ENCODE data around the gene NEK1. TPM values are rescaled to one million over a fixed set of nuclear protein-coding genes. Genes with fewer than 3 reads are reported as not detected.

Gene NEK1
- polyA plus RNA-seq, 1 donor (not counting 4 experiments of a cell fraction or from before 2014, with no cell fraction given), result 7.8 TPM

DNA sequence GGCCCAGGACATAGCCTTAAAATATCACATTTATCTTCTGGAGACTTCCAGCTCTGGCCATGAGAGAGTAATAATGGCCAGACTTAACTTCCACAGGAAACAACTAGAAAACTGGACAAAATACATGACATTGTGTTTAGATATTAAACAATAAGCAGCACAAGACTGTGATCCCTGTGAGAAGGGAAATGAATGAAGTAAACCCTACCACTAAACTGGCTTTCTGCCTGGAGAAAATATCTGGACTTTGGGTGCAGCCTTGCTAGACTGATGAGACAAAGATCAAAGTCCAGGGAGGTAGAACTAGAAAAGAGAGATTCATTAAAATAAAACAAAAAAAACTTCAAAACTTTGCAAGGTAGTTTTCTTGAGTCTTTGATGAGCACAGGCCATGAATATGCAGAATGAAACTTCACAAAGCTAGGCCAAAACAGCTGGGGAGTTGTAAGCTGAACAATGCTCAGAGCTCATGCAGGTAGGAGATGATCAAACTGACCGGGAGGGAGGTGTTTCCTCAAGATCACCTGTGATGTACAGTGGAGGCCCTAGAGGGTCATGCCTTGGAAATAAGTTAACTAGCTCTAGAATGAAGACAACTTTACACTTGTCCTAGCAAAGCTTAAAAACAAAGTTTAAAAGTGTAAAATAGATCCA is 194.6 kb downstream of the NEK1 start:
- no peak for FAIRE-seq
- TF ChIP-seq, protein P1, sequence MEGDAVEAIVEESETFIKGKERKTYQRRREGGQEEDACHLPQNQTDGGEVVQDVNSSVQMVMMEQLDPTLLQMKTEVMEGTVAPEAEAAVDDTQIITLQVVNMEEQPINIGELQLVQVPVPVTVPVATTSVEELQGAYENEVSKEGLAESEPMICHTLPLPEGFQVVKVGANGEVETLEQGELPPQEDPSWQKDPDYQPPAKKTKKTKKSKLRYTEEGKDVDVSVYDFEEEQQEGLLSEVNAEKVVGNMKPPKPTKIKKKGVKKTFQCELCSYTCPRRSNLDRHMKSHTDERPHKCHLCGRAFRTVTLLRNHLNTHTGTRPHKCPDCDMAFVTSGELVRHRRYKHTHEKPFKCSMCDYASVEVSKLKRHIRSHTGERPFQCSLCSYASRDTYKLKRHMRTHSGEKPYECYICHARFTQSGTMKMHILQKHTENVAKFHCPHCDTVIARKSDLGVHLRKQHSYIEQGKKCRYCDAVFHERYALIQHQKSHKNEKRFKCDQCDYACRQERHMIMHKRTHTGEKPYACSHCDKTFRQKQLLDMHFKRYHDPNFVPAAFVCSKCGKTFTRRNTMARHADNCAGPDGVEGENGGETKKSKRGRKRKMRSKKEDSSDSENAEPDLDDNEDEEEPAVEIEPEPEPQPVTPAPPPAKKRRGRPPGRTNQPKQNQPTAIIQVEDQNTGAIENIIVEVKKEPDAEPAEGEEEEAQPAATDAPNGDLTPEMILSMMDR (optimal IDR thresholded peaks at IDR 0.05 in 1 of 3, IDR thresholded peaks at IDR 0.05 in 1 of 3, conservative IDR thresholded peaks at IDR 0.05 in 1 of 3; ENCODE audit: extremely low read depth in 1 of 3, insufficient read depth in 2 of 3, low read length in 3 of 3), result no peak
- no peak for TF ChIP-seq EZH2 (IDR thresholded peaks at IDR 0.05; ENCODE audit: low read length)
- no peaks in the 10 kb centered on the region for H3K79me2 ChIP-seq (ENCODE audit: control insufficient read depth, insufficient read depth, low read length)
- H4K20me1 ChIP-seq (ENCODE audit: control insufficient read depth, extremely low read depth, insufficient read depth, low read length), result no peaks in the 10 kb centered on the region
- no peak overlapping the region for H3K27ac ChIP-seq (ENCODE audit: control insufficient read depth, insufficient read depth, low read length)
- H3K36me3 ChIP-seq (ENCODE audit: control insufficient read depth in 2 of 2, extremely low read depth in 1 of 2, insufficient read depth in 2 of 2, low read length in 2 of 2), result no peaks in the 10 kb centered on the region
- no peaks in the 10 kb centered on the region for H3K9me3 ChIP-seq (ENCODE audit: control insufficient read depth, low read depth, low read length)
- DNase-seq (ENCODE audit: low read depth, low spot score), result no peak
- H3K9ac ChIP-seq (ENCODE audit: control insufficient read depth, extremely low read depth, insufficient read depth, low read length), result no peak overlapping the region
- H3K9me1 ChIP-seq (ENCODE audit: control insufficient read depth, extremely low read depth, insufficient read depth, low read length), result no peaks in the 10 kb centered on the region
- dilution Hi-C loops (cut with MboI; ENCODE audit: extremely low pct_ligation_motif_present, low sequenced_read_pairs), result no loop called here
- H3K27me3 ChIP-seq (ENCODE audit: control insufficient read depth, extremely low read depth, insufficient read depth, low read length), result no peaks in the 10 kb centered on the region
- H3K4me2 ChIP-seq (ENCODE audit: control insufficient read depth, extremely low read depth, insufficient read depth, low read depth, low read length), result no peak overlapping the region
- no peaks in the 10 kb centered on the region for H3K4me1 ChIP-seq (ENCODE audit: control insufficient read depth, extremely low read depth, insufficient read depth, low read length)
- H3K4me3 ChIP-seq (ENCODE audit: control insufficient read depth in 2 of 3, extremely low read depth in 1 of 3, insufficient read depth in 2 of 3, low read depth in 1 of 3, low read length in 3 of 3), result no peak overlapping the region
- no peak overlapping the region for H2AFZ ChIP-seq (ENCODE audit: control insufficient read depth, low read length)

DNA sequence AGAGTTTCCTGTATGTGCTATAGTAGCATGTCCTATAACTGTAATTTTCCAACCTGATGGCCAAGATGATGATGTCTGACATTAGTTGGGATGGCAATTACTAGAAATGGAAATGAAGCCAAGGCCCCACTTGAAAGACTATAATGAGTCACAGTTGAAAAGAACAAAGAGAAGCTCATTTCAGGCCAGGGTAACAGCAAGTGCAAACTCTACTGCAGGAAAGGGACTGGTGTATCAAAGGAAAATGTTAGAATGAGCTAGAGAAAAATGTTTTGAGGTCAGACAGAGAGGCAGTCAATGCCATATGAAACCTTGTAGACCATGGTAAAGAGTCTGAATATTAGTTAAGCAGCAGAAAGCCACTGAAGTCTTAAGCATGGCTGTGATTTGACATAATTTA is 195.4 kb downstream of the NEK1 start:
- Histone ChIP-seq H3K36me3 (ENCODE audit: control insufficient read depth in 2 of 2, extremely low read depth in 1 of 2, insufficient read depth in 2 of 2, low read length in 2 of 2) (no peaks in the 10 kb centered on the region), H3K4me1 (ENCODE audit: control insufficient read depth, extremely low read depth, insufficient read depth, low read length) (peaks cover 7% of the 10 kb centered on the region), H3K27ac (ENCODE audit: control insufficient read depth, insufficient read depth, low read length) (no peak overlapping the region), H3K9ac (ENCODE audit: control insufficient read depth, extremely low read depth, insufficient read depth, low read length) (no peak overlapping the region), H3K79me2 (ENCODE audit: control insufficient read depth, insufficient read depth, low read length) (no peaks in the 10 kb centered on the region), H3K4me2 (ENCODE audit: control insufficient read depth, extremely low read depth, insufficient read depth, low read depth, low read length) (no peak overlapping the region), H3K9me1 (ENCODE audit: control insufficient read depth, extremely low read depth, insufficient read depth, low read length) (no peaks in the 10 kb centered on the region), H4K20me1 (ENCODE audit: control insufficient read depth, extremely low read depth, insufficient read depth, low read length) (no peaks in the 10 kb centered on the region), H3K9me3 (ENCODE audit: control insufficient read depth, low read depth, low read length) (no peaks in the 10 kb centered on the region), H3K4me3 (ENCODE audit: control insufficient read depth in 2 of 3, extremely low read depth in 1 of 3, insufficient read depth in 2 of 3, low read depth in 1 of 3, low read length in 3 of 3) (no peak overlapping the region), H2AFZ (ENCODE audit: control insufficient read depth, low read length) (no peak overlapping the region), H3K27me3 (ENCODE audit: control insufficient read depth, extremely low read depth, insufficient read depth, low read length) (no peaks in the 10 kb centered on the region)
- dilution Hi-C loops (cut with MboI; ENCODE audit: extremely low pct_ligation_motif_present, low sequenced_read_pairs), result no loop called here
- no peak for TF ChIP-seq EZH2 (IDR thresholded peaks at IDR 0.05; ENCODE audit: low read length)
- TF ChIP-seq, protein P1 (optimal IDR thresholded peaks at IDR 0.05 in 1 of 3, IDR thresholded peaks at IDR 0.05 in 1 of 3, conservative IDR thresholded peaks at IDR 0.05 in 1 of 3; ENCODE audit: extremely low read depth in 1 of 3, insufficient read depth in 2 of 3, low read length in 3 of 3), result no peak
- no peak for FAIRE-seq
- no peak for DNase-seq (ENCODE audit: low read depth, low spot score)

Measured in keratinocyte (primary cell).